ENCODE data around the gene BYSL.
A peak's percentile ranks its signal among the peaks of the same experiment; 100 is the strongest.
"Not testable (repeated sequence)": the region's sequence is repeated elsewhere in the genome, so short reads cannot be mapped to it uniquely, and the experiment has no call there.

BYSL gene

DNA sequence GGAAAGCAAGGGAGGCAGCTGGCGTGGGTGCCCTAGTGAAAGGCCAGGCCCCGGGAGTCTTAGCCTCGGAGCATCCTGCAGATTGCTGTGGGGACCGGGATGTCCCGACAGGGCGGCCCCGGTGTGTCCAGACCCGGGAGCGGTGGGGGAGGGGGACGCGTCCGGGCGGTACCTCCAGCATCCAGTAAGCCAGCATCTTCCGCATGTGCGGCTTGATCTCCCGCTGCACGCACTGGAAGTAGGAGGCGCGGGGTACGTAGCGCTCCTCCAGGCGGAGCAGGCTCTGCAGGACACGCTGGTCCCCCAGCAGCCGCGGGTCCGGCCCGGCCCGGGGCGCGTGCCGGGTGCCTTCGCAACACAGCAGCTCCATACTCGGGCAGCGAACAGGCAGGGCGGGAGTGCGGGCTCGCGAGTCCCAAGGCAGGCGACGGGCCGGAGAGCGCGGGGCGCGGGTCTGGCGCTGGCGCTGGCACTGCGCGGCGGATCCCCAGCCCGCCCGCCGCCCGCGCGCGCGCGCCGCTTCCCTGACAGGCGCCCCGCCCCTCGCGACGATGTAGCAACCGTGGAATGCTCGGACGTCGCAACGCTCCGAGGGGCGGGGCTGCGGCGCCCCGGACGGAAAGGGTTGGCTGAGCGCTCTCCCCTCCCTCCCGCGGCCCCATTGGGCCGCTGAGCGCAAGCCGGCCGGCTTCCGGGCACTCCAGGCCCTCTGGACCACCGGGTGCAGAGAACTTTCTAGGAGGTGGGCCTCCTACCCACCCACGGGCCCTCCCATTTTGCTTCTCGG, 20.2 kb downstream of the BYSL start, which contains the start of gene CCND3:
CCND3 (minus strand) TSS at position 529 of the 787 bp plus-strand sequence; CDS start at position 370, 159 bp downstream.
- peak; percentile 86 to 90 for DNase-seq (ENCODE audit: extremely low read depth in 1 of 2, low read depth in 1 of 2)

DNA sequence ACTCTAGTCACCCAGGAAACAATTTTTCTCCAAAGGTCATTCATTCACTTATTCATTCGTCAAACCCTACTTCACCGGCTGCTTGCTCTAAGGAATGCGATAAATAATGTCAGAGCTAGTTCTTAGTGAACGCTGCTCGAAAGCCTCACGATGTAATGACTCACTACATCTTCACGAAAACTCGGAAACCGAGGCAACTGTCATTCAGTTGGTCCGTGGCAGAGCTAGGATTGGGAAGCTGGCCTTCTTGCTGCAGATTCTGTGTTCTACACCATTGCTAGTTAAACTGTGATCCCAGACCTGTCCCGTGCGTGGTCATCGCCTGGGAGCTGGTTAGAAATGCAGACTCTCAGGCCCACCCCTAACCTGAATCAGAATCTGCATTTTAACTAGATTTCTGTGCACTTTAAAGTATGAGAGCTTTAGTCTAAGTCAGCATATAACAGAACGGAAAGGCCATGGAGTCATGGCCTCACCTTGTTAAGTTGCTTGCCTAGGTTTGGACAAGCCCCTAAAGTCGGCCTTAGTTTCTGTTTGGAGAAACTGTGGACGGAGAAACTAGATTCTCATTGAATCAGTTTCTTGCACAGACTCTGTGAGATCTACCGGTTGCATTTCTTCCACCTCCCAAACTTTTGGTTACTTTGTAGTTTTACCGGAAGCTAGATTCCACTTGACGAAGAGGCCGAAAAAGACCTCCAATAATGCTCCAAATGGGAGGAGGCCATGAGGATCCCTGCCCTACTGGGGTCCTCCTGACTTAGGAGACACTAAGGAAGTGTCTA, 21.0 kb downstream of the BYSL start:
- no peak for DNase-seq (ENCODE audit: extremely low read depth in 1 of 2, low read depth in 1 of 2)

DNA sequence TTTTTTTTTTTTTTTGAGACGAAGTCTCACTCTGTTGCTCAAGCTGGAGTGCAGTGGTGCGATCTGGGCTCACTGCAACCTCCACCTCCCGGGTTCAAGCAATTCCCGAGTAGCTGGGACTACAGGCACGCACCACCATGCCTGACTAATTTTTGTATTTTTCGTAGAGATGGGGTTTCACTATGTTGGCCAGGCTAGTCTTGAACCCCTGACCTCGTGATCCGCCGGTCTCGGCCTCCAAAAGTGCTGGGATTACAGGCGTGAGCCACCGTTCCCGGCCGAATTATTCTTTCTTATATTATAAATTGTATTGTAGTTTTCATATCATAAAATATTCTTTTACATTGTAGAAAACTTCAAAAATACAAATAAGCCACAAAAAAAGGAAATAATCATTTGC, 21.6 kb downstream of the BYSL start:
- not testable (repeated sequence) for DNase-seq (ENCODE audit: extremely low read depth in 1 of 2, low read depth in 1 of 2)

DNA sequence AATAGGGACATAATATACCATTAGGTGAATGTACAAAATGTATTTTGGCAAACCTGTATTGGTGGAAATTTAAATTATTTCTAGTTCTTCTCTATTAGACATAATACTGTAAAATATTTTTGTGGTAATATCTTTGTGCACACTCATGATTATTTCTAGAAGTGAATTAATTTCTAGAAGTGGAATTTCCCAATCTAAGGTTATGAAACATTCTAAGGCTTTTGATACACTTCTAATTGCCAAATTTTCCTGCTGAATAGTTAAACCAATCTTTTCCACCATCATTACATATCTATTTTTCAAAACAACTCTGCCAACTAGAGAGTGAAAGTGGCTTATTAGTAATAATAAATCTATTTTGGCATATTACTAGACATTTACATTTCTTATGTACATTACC, 22.2 kb downstream of the BYSL start:
- DNase-seq (ENCODE audit: extremely low read depth in 1 of 2, low read depth in 1 of 2): no peak

DNA sequence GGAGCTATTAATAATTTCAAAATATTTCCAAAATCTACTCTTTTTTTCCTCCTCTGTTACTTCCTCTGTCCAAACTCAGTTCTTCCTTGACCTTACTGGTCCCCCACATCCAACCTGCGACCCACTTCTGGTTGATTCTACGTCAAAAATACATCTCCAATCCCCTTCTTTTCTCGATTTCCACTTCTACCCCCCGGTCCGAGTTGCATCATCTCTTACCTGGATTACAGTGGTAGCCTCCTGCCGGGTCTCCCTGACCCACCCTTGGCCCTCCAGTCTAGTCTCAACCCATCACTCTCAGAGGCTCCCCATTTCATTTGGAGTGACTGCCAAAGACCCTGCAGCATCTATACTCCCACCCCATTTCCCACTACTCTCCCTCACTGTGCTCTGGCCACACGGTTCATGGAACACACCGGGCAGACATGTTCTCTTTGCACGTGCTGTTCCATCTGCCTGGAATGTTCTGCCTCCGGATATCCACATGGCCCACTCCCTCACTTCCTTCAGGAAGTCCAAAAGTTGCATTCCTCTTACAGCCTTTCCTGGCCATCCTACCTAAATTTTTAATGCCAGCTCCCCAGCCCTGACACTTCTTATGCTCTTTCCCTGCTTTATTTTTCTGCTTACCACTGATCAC, 26.4 kb downstream of the BYSL start:
- DNase-seq (ENCODE audit: extremely low read depth in 1 of 2, low read depth in 1 of 2): no peak

DNA sequence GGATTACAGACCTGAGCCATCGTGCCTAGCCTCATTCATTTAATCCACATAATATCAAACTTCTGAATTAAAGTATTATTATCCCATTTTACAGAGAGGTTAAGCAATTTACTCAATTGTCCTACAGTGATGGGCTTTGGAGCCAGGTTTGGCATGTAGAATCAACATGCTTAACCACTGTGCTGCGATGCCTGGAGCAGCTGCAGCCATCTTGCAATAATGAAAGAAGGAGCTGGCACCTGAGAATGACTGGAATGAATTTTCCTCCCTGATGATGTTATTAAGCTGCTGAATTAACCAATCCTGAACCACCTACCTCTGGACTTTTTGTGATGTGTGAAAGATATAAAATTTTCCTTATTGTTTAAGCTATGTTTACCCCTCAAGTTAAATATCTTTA, 33.4 kb downstream of the BYSL start:
- DNase-seq (ENCODE audit: extremely low read depth in 1 of 2, low read depth in 1 of 2): no peak

DNA sequence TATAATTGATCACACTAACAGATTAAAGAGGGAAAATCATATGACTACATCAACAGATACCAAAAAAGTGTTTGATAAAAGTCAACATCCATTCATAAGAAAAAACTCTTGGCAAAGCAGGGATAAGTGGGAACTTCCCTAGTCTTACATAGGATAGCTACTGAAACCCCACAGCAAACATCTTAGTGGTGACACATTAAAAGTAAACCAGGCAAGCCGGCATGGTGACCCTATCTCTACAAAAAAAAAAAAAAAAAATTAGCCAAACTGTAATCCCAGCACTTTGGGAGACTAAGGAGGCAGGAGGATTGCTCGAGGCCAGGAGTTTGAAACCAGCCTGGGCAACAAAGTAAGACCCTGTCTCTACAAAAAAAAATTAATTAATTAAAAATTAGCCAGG, 34.1 kb downstream of the BYSL start:
- DNase-seq (ENCODE audit: extremely low read depth in 1 of 2, low read depth in 1 of 2): no peak

DNA sequence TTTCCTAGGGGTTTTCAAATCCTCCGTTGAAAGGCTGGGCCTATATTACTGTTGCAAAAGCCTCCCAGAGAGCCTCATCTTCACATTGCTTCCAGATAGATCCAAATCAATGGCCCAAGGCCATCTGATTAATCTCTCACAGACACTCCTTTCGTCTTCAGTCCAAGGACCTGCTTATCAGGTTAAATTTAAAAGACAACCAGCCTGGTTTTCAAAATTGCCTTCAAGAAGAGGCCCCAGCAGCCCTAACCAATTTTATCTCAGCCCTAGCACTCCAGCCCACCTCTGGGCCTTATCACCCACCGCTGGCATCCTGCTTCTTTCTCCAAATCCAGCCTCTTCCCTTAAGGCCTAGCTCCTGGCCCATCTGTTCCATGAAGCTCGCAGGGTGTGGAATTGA, 35.8 kb downstream of the BYSL start:
- DNase-seq (ENCODE audit: extremely low read depth in 1 of 2, low read depth in 1 of 2): no peak

DNA sequence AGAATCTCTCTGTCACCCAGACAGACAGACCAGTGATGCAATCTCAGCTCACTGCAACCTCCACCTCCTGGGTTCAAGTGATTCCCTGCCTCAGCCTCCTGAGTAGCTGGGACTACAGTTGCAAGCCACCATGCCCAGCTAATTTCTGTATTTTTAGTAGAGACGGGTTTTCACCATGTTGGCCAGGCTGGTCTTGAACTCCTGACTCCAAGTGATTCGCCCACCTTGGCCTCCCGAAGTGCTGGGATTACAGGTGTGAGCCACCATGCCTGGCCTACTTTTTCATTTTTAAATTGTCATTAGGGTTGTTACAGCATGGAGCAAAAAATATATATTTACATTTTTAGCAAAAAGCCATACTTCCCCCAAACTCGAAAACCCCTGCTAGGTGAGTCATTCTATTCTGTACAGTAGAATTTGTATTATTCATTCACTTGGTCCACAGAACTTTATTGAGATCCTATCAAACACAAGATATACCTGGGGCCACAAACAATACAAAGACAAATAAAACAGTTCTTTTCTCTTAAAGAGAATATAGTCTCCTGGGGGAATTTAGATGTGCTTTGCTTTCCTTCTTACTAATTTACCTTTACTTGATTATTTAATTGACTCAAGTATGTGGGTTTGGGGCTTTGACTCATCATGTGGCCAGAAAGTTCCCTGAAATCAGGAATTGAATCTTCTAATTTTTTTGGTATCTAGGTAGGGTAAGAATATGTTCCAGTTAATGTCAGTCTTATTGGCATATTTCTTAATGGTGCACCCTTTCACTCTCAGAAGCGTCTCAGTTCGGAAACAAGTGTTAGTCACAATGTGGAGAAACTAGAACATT, 36.9 kb downstream of the BYSL start:
- no peak for DNase-seq (ENCODE audit: extremely low read depth in 1 of 2, low read depth in 1 of 2)

DNA sequence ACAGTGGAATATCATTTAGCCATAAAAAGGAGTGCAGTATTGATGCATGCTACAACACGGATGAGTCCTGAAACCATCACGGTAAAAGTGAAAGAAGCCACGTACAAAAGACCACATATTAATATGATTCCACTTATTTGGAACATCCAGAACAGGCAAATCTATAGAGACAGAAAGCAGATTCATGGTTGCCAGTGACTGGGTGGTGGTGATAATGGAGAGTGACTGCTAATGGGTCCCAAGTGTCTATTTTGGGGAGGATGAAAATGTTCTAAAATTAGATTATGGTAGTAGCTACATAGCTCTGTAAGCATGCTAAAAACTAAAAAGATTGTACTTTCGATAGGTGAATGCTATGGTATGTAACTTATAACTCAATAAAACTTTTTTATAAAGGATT, 38.7 kb downstream of the BYSL start:
- no peak for DNase-seq (ENCODE audit: extremely low read depth in 1 of 2, low read depth in 1 of 2)

DNA sequence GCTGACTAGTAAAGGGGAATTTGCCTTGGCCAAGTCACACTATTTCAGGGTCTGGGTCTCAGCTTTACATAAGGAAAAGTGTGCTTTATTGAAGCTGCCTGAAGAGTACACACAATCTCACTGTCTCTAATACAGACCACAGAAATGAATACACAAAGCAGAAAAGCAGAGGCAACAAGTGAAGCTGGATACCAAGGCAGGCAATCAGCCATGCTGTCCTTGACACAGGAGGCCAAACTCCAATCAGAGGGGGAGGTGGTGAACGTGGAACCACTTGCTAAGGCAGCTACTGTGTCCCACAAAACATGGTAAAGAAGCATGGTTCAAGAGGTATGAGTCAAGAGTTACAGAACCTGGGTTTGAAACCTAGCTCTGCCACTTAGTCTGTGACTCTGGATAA, 42.1 kb downstream of the BYSL start:
- no peak for DNase-seq (ENCODE audit: extremely low read depth in 1 of 2, low read depth in 1 of 2)

DNA sequence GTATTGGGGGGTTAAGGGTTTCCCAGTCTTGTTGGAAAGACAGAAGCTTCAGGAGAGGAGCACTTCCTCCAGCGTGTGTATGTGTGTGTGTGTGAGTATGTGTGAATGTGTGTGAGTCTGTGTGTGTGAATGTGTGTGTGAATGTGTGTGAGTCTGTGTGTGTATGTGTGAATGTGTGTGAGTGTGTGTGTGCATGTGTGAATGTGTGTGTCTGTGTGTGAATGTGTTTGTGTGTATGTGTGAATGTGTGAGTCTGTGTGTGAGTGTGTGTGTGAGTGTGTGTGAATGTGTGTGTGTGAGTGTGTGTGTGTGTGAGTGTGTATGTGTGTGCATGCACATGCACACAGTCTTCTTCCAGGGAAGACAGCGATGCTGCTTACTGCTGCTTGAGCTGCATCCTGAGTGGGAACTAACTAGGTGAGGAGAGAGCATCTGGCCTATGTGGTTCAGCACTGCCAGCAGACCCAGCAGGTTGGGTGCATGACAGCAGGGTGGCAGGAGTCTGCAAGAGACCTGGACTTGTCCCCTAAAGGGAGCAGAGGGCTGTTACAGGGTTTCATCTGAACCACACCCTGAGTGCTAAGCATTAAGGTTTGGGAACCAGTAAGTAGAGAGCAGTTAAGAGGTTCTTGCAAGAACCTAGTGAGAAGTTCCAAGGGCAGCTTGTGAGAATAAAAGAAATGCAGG, 43.0 kb downstream of the BYSL start:
- no peak for DNase-seq (ENCODE audit: extremely low read depth in 1 of 2, low read depth in 1 of 2)

DNA sequence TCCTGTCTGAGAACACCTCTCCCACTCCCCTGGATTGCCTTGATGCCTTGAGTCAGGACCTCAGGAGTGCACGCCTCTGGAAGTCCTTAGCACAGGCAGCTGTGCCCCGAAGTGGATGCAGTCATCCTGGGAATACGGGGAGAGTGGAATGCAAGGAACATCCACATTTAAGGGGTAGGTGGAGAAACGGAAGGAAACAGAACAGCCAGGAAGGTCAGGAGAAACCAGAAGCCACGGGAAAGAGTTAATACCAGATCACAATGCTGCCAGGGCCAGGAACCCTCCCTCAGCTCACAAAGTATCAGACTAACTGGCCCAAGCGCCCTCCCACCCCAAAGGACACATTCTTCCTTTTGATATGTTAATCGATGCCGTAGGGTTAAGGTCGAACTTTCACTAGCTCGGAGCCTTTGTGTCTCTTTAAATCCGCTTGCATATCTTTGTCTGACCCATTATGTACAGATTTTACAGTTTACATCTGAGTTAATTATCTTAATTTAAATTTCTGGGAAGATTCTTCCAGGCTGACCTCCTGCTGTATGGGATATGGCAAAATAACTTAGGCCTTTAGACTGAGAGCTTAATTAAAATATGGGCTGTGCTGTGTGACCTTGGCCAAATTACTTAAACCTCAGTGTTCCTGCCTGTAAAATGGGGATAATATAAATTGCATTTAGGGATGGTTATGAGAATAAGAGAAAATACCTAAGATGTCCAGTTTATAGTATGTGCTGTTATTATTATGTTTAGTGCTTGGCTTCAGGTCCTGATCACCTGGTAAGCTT, 44.3 kb downstream of the BYSL start:
- DNase-seq (ENCODE audit: extremely low read depth in 1 of 2, low read depth in 1 of 2): no peak

DNA sequence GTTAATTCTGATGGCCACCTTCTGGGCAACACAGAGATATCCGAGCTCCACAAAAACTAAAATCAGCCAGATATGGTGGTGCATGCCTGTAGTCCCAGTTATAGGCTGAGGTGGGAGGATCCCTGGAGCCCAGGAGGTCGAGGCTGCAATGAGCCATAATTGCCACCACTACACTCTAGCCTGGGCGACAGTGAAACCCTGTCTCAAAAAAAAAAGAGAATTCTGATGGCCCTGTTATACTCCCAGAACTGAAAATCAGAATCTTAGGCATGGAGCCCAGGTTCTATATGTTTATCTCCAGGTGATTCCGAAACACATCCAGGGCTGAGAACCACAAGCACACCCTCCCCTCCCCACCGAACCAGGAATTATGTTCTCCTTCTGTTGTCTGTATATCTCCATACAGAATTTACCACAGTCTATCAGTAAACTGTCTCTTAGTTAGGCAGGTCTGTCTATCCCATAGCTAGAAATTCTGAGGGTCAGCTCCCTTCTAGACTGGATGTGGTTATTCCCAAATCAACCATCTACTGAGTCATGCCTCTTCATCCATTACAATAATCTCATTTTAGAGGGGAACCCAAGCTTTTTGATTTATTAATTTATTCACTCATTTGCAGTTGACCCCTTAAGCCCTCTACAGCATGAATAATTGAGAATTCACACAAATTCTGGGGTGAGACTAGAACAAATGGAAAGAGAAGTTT, 45.1 kb downstream of the BYSL start:
- no peak for DNase-seq (ENCODE audit: extremely low read depth in 1 of 2, low read depth in 1 of 2)

DNA sequence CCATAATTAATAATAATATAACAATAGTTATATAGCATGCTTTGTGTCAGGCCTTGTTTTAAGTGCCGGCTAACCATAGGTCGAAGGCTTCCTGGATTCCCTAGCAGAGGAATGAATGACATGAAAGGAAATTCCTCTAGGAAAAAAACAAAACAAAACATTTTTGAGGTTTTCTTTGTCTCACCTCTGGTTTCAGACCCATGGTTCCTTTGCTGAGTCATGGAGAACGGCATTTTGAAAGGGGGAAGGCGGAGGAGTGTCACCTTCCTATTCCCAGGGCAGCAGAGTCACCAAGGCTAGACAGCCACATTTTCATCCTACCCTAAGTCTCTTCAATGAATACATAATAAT, 45.6 kb downstream of the BYSL start:
- DNase-seq (ENCODE audit: extremely low read depth in 1 of 2, low read depth in 1 of 2): no peak

DNA sequence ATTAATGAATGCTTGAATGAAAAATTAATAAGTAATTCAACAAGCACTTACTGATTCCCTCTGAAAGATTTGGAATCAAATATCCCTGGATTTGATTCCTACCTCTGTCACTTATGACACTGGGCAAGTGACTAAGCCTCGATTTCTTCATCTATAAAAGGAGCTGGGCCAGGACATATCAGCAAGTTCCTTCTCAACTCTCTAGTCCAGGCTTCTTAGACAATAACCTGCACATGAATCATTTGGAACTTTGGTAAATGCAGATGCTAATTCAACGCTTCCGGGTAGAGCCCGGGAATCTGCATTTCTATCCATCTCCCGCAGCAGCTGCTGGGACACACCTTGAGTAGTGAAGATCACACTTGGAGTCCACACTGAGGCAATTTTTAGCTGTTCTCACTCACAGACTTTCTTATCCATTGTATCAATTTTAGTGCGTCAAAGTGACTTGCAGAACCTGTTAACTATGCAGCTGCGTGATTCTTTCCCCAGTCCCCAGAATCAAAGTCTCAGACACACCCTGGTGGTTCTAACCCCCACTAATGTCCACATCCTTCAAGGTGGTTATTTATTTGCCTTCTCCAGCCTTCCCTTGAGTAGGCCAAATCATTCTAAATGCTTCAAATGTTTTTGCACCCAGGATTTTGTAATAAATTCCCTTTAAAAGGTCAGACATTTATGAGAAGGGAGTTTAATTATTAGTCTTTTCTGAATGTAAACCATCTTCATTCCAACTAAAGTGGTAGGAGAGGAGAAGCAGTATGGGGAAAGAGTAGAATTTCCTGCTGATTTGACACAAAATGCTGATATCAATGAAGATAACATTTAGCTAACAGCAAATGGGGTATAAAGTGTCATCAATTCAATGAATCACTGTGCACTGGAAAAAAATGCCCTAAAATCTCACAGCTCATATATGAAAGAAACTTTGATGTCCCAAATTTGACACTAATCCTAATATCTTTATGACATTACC, 46.3 kb downstream of the BYSL start:
- no peak for DNase-seq (ENCODE audit: extremely low read depth in 1 of 2, low read depth in 1 of 2)

DNA sequence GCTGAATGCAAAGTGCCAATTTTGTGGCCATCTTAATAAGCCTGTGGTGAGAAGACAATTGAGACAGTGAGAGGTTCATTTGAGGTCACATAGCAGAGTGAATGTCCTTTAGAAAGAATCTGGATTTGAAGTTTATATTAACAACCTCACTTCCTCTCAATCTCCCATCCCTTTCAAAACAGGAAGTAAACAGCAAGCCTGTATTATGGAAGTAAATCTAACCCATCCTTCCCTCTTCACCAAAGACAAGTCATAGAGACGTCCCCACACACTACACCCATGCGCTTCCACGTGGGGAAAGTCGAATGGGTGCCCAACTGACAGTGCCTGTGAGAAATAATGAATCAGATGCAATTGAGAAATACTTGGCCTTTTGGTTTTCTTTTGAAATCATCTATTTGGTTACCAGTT, 49.1 kb downstream of the BYSL start:
- DNase-seq (ENCODE audit: extremely low read depth in 1 of 2, low read depth in 1 of 2): peak; percentile 37 to 68

DNA sequence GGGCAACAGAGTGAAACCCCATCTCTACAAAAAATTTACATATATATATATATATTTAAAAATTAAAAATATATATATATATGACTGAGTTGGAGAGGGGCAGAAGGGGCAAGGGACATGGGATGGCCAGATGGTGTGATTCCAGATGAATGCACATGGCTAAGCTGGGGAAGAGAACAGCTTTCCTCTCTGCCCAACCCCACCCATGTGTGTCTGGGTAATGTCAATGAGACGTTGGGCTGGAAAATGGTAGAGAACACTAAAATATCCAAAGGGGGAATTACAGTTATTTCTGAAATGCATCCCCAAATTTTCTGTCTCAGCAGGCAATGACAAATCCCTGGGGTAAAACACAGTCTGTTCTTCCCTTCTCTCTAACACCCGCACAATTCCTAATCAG, 51.5 kb downstream of the BYSL start:
- no peak for DNase-seq (ENCODE audit: extremely low read depth in 1 of 2, low read depth in 1 of 2)

All from stimulated activated CD8-positive, alpha-beta memory T cell treated with anti-CD3 and anti-CD28 coated beads, Interleukin-7, amount 100 ng/mL, for 48 hours (primary cell).